Measurements from ENCODE around the gene IFT88.

- TF ChIP-seq EGR1 (IDR thresholded peaks at IDR 0.05): no peak
- no peak for TF ChIP-seq CEBPB (IDR thresholded peaks at IDR 0.05)
- TF ChIP-seq TCF12 (IDR thresholded peaks at IDR 0.05; ENCODE audit: low read depth): no peak
- no peak for TF ChIP-seq TAF1 (IDR thresholded peaks at IDR 0.05; ENCODE audit: low read depth)
- no peak for TF ChIP-seq RAD21 (IDR thresholded peaks at IDR 0.05; ENCODE audit: low read depth)
Observed at GRCh38 chr13:20727856-20728255, 160.9 kb downstream of the IFT88 start.

Data from Ishikawa (cell line).